Osteocyte (in vitro differentiated cells): ENCODE results near the gene RNASEH2A. TPM values are rescaled to one million over a fixed set of nuclear protein-coding genes. Genes with fewer than 3 reads are reported as not detected.
A peak's percentile ranks its signal among the peaks of the same experiment; 100 is the strongest.

Experiments used
- DNase-seq: peaks from one replicate; pipeline ENCODE4 v3.0.0; 2021; ENCODE audit warnings: mixed read lengths; ENCODE audit not compliant: unreplicated experiment; ENCODE audit errors: extremely low spot score
- H3K27ac Mint-ChIP-seq: one replicate; pipeline ENCODE4 v1.8.0; 2021; ENCODE audit warnings: mild to moderate bottlenecking, mixed read lengths; ENCODE audit not compliant: unreplicated experiment
- H3K27me3 Mint-ChIP-seq: one replicate; pipeline ENCODE4 v1.8.0; 2021; ENCODE audit warnings: mixed read lengths; ENCODE audit not compliant: unreplicated experiment
- H3K36me3 Mint-ChIP-seq: one replicate; pipeline ENCODE4 v1.8.0; 2021; ENCODE audit warnings: mixed read lengths; ENCODE audit not compliant: unreplicated experiment
- H3K4me1 Mint-ChIP-seq: one replicate; pipeline ENCODE4 v1.8.0; 2021; ENCODE audit warnings: mixed read lengths; ENCODE audit not compliant: unreplicated experiment
- H3K4me3 Mint-ChIP-seq: one replicate; pipeline ENCODE4 v1.8.0; 2021; ENCODE audit warnings: mild to moderate bottlenecking, moderate library complexity, mixed read lengths; ENCODE audit not compliant: unreplicated experiment
- H3K9me3 Mint-ChIP-seq: one replicate; pipeline ENCODE4 v1.8.0; 2021; ENCODE audit warnings: mixed read lengths; ENCODE audit not compliant: unreplicated experiment
- total RNA-seq: library from RNA; stranded (reverse); gene quantifications from 2 replicates; pipeline ENCODE4 v1.2.1, GENCODE V29; 2021
- TF ChIP-seq, protein P1 (sequence below): fragments of 200-600 bp; sonication (generic); IDR thresholded peaks from 2 replicates; pipeline ENCODE4 v1.5.0; 2021; ENCODE audit warnings: antibody characterized with exemption, mild to moderate bottlenecking, moderate library complexity

The RNASEH2A gene
- total RNA-seq, 1 donor from 2014 or later: 7.6 TPM

DNA sequence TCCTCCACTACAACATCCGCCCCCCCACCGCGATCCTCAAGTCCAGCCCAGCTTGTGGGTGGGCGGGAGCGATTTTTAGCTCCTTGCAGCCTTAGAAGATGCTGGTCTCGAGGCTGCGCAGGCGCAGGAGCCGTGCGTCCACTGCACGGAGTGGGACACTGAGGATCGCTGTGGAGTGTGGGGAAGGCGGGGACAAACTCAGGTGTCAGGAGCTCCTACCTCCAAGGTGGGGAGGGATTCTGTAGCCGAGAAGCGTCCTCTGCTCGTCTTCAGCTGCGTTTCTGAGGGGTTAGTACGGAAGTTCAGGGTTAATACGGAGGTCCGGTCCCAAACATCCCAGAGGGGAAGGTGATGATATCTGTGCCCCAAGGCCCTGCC is 28.2 kb downstream of the RNASEH2A start, which contains the start of gene RTBDN:
RTBDN (minus strand) TSS at position 14 of the 378 bp plus-strand sequence. CDS start 4,600 bp downstream, outside the sequence.
- H3K4me1 Mint-ChIP-seq: peaks cover 15% of the 10 kb centered on the region
- no peaks in the 10 kb centered on the region for H3K36me3 Mint-ChIP-seq
- H3K4me3 Mint-ChIP-seq: peak within 1 kb of the TSS; percentile 58
- peaks cover 72% of the 10 kb centered on the region for H3K27me3 Mint-ChIP-seq
- H3K27ac Mint-ChIP-seq: no peak within 1 kb of the TSS
- TF ChIP-seq, protein P1, sequence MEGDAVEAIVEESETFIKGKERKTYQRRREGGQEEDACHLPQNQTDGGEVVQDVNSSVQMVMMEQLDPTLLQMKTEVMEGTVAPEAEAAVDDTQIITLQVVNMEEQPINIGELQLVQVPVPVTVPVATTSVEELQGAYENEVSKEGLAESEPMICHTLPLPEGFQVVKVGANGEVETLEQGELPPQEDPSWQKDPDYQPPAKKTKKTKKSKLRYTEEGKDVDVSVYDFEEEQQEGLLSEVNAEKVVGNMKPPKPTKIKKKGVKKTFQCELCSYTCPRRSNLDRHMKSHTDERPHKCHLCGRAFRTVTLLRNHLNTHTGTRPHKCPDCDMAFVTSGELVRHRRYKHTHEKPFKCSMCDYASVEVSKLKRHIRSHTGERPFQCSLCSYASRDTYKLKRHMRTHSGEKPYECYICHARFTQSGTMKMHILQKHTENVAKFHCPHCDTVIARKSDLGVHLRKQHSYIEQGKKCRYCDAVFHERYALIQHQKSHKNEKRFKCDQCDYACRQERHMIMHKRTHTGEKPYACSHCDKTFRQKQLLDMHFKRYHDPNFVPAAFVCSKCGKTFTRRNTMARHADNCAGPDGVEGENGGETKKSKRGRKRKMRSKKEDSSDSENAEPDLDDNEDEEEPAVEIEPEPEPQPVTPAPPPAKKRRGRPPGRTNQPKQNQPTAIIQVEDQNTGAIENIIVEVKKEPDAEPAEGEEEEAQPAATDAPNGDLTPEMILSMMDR: no peak
- DNase-seq: no peak
- no peaks in the 10 kb centered on the region for H3K9me3 Mint-ChIP-seq

DNA sequence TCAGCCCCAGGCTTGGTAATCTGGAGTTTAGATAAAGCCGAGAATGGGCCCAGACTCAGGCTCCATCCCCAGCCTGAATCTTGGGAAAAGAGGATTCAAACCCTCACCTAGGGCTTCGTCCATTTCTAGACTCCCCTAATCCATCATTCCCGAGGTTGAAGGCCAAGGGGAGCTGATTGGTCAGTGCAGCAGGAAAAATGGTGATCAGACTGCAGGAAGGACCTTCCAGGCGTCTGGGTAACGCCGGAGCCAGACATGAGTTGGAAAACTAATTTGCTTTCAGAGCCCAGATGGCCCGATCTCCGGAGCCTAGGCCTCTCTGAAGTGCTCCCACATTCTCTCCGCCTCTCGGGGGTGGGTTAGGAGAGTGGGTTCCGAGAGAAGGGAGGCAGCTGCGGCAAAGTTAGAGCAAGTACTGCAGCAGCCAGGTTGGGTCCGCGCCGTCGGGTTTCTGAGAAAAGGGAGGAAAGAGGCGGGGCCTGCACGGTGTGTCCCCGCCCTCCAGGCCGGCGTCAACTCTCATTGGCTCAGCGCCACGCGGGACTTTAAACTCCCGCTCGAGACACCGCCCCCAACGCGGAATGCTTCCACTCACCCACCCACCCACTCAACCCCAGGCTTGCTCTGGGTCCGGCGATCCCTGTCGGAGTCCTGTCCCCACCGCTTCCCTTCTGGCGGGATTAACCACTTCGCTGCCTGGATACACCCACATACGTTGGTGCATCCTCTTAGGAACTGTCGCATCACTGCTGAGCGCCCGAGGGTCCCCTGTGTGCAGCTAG is 28.8 kb downstream of the RNASEH2A start:
- no peaks in the 10 kb centered on the region for H3K9me3 Mint-ChIP-seq
- H3K4me3 Mint-ChIP-seq: no peak overlapping the region
- H3K36me3 Mint-ChIP-seq: no peaks in the 10 kb centered on the region
- TF ChIP-seq, protein P1: no peak
- peaks cover 16% of the 10 kb centered on the region for H3K4me1 Mint-ChIP-seq
- peaks cover 71% of the 10 kb centered on the region for H3K27me3 Mint-ChIP-seq
- no peak for DNase-seq
- no peak overlapping the region for H3K27ac Mint-ChIP-seq

DNA sequence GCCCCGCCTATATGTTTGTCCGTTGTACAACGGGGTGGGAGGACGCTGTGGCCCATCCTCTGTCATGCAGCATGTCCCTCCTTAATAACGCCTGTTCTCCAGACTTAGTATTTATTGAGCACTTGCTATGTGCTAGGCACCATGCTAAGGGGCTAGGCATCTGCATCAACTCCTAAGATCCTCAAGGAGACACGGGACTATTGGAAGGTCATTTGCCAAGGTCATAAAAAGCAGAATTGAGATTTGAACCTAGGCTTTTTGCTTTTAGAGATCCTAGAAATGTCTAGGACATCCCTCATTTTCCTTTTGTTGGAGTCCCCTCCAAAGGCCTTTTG is 30.1 kb downstream of the RNASEH2A start:
- peaks cover 74% of the 10 kb centered on the region for H3K27me3 Mint-ChIP-seq
- no peaks in the 10 kb centered on the region for H3K9me3 Mint-ChIP-seq
- TF ChIP-seq, protein P1: no peak
- H3K4me1 Mint-ChIP-seq: peaks cover 28% of the 10 kb centered on the region
- no peak overlapping the region for H3K4me3 Mint-ChIP-seq
- DNase-seq: no peak
- no peaks in the 10 kb centered on the region for H3K36me3 Mint-ChIP-seq
- H3K27ac Mint-ChIP-seq: no peak overlapping the region

DNA sequence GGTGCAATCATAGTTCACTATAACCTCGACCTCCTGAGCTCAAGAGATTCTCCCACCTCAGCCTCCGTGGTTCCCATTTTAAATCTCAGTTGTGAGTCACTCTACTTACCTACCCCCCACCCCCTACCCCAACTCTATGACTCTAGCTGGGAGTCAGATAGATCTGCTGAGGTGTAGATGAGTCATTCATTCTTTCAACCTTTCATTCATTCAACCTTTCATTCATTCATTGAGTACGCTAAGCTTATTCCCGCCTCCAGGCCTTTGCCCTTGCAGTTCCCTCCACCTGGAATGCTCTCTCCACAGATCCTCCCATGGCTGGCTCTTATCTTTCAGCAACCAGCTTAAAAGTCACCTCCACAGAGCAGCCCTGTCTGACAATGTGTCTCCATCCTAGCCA is 30.8 kb downstream of the RNASEH2A start:
- H3K4me3 Mint-ChIP-seq: no peak overlapping the region
- H3K27me3 Mint-ChIP-seq: peaks cover 73% of the 10 kb centered on the region
- H3K27ac Mint-ChIP-seq: no peak overlapping the region

More for the DNA sequence above, 30.8 kb downstream of the RNASEH2A start:
- H3K36me3 Mint-ChIP-seq: no peaks in the 10 kb centered on the region
- TF ChIP-seq, protein P1: no peak
- DNase-seq: no peak
- peaks cover 29% of the 10 kb centered on the region for H3K4me1 Mint-ChIP-seq
- H3K9me3 Mint-ChIP-seq: no peaks in the 10 kb centered on the region
